Fibroblast of villous mesenchyme (primary cell): ENCODE data around the gene TSPAN15. TPM values are rescaled to one million over a fixed set of nuclear protein-coding genes. Genes with fewer than 3 reads are reported as not detected.

ENCODE experiments used
- DNase-seq: peaks from one replicate; pipeline ENCODE4 v3.0.0-alpha.2; 2010; ENCODE audit warnings: low read depth
- H3K4me3 ChIP-seq: 2 replicates; pipeline ENCODE4 v1.5.1; 2011; ENCODE audit warnings: low read depth, mild to moderate bottlenecking, low read length
- CTCF ChIP-seq: IDR thresholded peaks from 2 replicates; pipeline ENCODE4 v1.5.1; 2012; ENCODE audit warnings: low read depth, mild to moderate bottlenecking, low read length; ENCODE audit not compliant: insufficient read depth
- total RNA-seq: library from RNA; depleted of rRNA; stranded (reverse); fragments of >200 nt; gene quantifications from 2 replicates; pipeline ENCODE4 v1.2.3, GENCODE V29; 2012

Gene TSPAN15
- total RNA-seq, 1 donor, result 6.0 TPM

- no peak for TF ChIP-seq CTCF
- no peak overlapping the region for H3K4me3 ChIP-seq
- no peak for DNase-seq
Observed at GRCh38 chr10:69453795-69454194, 2.5 kb downstream of the TSPAN15 start.

- H3K4me3 ChIP-seq, result no peak overlapping the region
- no peak for DNase-seq
- TF ChIP-seq CTCF, result no peak
Observed at GRCh38 chr10:69455006-69455763, 3.9 kb downstream of the TSPAN15 start.

- peak; percentile 68 for DNase-seq
- no peak for TF ChIP-seq CTCF
- no peak overlapping the region for H3K4me3 ChIP-seq
Observed at GRCh38 chr10:69456880-69457693, 5.8 kb downstream of the TSPAN15 start.

GRCh38 chr10:69457771-69458237 lies 6.5 kb downstream of the TSPAN15 start:
- TF ChIP-seq CTCF, result no peak
- no peak for DNase-seq
- no peak overlapping the region for H3K4me3 ChIP-seq

GRCh38 chr10:69458430-69459100 lies 7.3 kb downstream of the TSPAN15 start:
- TF ChIP-seq CTCF, result no peak
- no peak overlapping the region for H3K4me3 ChIP-seq
- no peak for DNase-seq

- no peak overlapping the region for H3K4me3 ChIP-seq
- no peak for TF ChIP-seq CTCF
Observed at GRCh38 chr10:69459101-69459790, 8.0 kb downstream of the TSPAN15 start.

More at GRCh38 chr10:69459101-69459790, 8.0 kb downstream of the TSPAN15 start:
- no peak for DNase-seq
